Heart left ventricle (tissue), 16 donors: ENCODE results near the gene PRDM16. TPM values are rescaled to one million over a fixed set of nuclear protein-coding genes. Genes with fewer than 3 reads are reported as not detected.

Experiments
- ATAC-seq, 4 donors: fragments of 200-7000 bp; cut with Tn5 transposase; one replicate each; pipeline ENCODE4 v1.9.1; 2020 to 2022; ENCODE audit warnings: moderate library complexity in 4 of 4, mild to moderate bottlenecking in 3 of 4, moderate number of reproducible peaks in 1 of 4
- DNase-seq, 5 donors: peaks; one replicate each; pipeline ENCODE4 v3.0.0-alpha.2; 2020
- H3K27ac ChIP-seq, 12 donors: fragments of 200-600 bp; sonication (generic) in 4 of 12; one replicate each; pipeline versions ENCODE4 v1.5.0 to v1.8.0; 2016 to 2022; ENCODE audit warnings: mild to moderate bottlenecking in 2 of 12
- H3K27me3 ChIP-seq, 9 donors: fragments of 200-600 bp; sonication (generic) in 2 of 9; one replicate each; pipeline versions ENCODE4 v1.5.1 to v1.8.0; 2016 to 2022; ENCODE audit warnings: mild to moderate bottlenecking in 3 of 9
- H3K36me3 ChIP-seq, 9 donors: fragments of 200-600 bp; sonication (generic) in 2 of 9; one replicate each; pipeline versions ENCODE4 v1.5.0 to v1.8.0; 2018 to 2022; ENCODE audit warnings: mild to moderate bottlenecking in 2 of 9
- H3K4me1 ChIP-seq, 12 donors: fragments of 200-600 bp; sonication (generic) in 4 of 12; one replicate each; pipeline versions ENCODE4 v1.5.0 to v1.8.0; 2016 to 2022; ENCODE audit warnings: mild to moderate bottlenecking in 3 of 12
- H3K4me3 ChIP-seq, 12 donors: fragments of 200-600 bp; sonication (generic) in 4 of 12; one replicate each; pipeline versions ENCODE4 v1.5.0 to v1.8.0; 2017 to 2022; ENCODE audit warnings: mild to moderate bottlenecking in 9 of 12, moderate library complexity in 4 of 12
- H3K9me3 ChIP-seq, 12 donors: fragments of 200-600 bp; sonication (generic) in 4 of 12; one replicate each; pipeline versions ENCODE4 v1.5.0 to v1.8.0; 2016 to 2022; ENCODE audit warnings: mild to moderate bottlenecking in 1 of 12
- POLR2A ChIP-seq, 2 donors: fragments of 450-650 bp; IDR thresholded peaks; one replicate each; pipeline ENCODE4 v1.6.1; 2017; ENCODE audit warnings: antibody characterized with exemption in 2 of 2, mild to moderate bottlenecking in 2 of 2, moderate library complexity in 2 of 2
- WGBS, 4 donors: extraction: QIAGEN DNeasy Blood & Tissue Kit in 2 of 4; methylation state at CpG; one replicate each; pipeline versions ENCODE4 v1.1.5 to v1.1.7; 2013 to 2018; 5-methylcytosine and 5-hydroxymethylcytosine counted together
- intact Hi-C, 10 donors: fragments of 100-400 bp; cut with DNase I; formaldehyde crosslinking; loops; one replicate each; pipeline versions ENCODE4 v1.11.1 to v1.14.2; 2022
- polyA plus RNA-seq, 2 donors: library from polyadenylated mRNA; stranded (reverse); fragments of 200-250 nt; gene quantifications; one replicate each; pipeline ENCODE4 v1.2.3, GENCODE V29; 2013
- total RNA-seq, 9 donors: library from RNA; depleted of rRNA in 2 of 9; stranded (reverse); fragments of >200 nt in 2 of 9; fragmentation: NEBNext Ultra II Directional in 3 of 9; extraction: Animal tissue kit (Norgen Biotek cat#: 25700) in 3 of 9; gene quantifications; one replicate each; pipeline versions ENCODE4 v1.1.0 to v1.2.4, GENCODE V29; 2016 to 2023
- TF ChIP-seq, protein P1 (sequence below), 12 donors: fragments of 200-600 bp; sonication (generic) in 4 of 12; IDR thresholded peaks; one replicate each; pipeline versions ENCODE4 v1.5.0 to v1.8.0; 2018 to 2022; ENCODE audit warnings: antibody characterized with exemption in 12 of 12, mild to moderate bottlenecking in 5 of 12
- donor health status: ischemic (EF 13 %, LVEDD 7.1; RV severe dilation, severe dysfunction).
- donor health status: healthy with polysubstance abuse.
- donor health status: DM: no; HTN: yes; CAD: no.
- donor health status: DM: no; HTN: no; CAD: no.
- donor health status: ischemic (EF 25% LVEDD 6.9; RV normal size, moderate dysfunction).
- donor health status: ischemic (EF 25% LVEDD 5.7; RV mildly dilated, moderate dysfunction).
- donor health status: healthy.
- donor health status: DM: yes; HTN: yes; CAD: no.
- donor health status: ischemic (EF 35%, LVEDD 5.7; RV mildly dilated, moderate dysfunction).
- donor health status: nonischemic (EF 11% LVEDD 7.7; RV severe dilation, severe dysfunction).
- donor health status: DM: yes; HTN: yes; CAD: no.
- donor health status: PGD.
- donor health status: ischemic (EF 29% LVEDD 5.4; RV normal size, mild dysfunction).
- donor health status: nonischemic (EF 23%, LVEDD 6.1; RV moderate dilation, normal function).

PRDM16 gene
- total and polyA plus RNA-seq, 11 donors = 6.0 to 22.7 (median 14.0) TPM

DNA sequence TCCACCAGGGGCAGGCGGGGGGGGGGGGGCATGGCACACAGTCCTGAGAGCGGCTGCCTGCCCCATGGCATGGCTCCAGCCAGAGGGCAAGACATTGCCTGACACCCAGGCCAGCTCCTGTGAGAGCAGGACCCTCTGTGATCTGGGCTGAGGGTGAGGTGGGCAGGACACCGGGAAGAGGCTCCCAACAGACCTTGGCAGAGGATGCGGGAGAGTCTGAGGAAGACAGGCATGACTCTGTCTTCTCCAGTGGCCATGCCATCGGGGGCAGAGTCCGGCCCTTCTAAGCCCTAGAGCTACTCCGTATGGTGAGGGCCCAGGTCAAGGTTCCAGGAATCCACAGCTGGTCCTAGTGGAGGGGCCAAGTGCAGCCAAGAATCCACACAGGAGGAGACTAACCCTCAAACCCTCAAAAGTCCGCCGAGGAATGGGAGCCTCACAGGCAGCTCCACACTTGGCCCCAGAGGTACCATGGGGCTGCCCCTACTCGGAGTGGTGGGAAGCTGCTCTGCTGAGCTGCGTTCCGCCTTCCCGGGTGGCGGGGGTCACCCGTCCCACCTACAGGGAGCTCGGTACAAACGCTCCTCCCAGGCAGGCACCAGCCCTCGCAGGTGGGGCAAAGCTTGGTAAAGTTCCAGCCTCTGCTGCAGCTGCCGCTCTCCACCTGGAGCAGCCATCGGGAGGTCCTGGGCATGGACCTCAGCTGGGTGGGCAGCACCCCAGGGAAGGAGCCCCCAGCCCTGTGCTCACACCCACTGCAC lies 41.2 kb upstream of the PRDM16 start:
- H3K4me1 ChIP-seq = no peaks in the 10 kb centered on the region
- no peak for ATAC-seq
- TF ChIP-seq, protein P1, sequence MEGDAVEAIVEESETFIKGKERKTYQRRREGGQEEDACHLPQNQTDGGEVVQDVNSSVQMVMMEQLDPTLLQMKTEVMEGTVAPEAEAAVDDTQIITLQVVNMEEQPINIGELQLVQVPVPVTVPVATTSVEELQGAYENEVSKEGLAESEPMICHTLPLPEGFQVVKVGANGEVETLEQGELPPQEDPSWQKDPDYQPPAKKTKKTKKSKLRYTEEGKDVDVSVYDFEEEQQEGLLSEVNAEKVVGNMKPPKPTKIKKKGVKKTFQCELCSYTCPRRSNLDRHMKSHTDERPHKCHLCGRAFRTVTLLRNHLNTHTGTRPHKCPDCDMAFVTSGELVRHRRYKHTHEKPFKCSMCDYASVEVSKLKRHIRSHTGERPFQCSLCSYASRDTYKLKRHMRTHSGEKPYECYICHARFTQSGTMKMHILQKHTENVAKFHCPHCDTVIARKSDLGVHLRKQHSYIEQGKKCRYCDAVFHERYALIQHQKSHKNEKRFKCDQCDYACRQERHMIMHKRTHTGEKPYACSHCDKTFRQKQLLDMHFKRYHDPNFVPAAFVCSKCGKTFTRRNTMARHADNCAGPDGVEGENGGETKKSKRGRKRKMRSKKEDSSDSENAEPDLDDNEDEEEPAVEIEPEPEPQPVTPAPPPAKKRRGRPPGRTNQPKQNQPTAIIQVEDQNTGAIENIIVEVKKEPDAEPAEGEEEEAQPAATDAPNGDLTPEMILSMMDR (IDR thresholded peaks at IDR 0.05) = no peak
- no peak for TF ChIP-seq POLR2A (IDR thresholded peaks at IDR 0.05)
- no peak overlapping the region for H3K4me3 ChIP-seq
- no peaks in the 10 kb centered on the region for H3K9me3 ChIP-seq
- H3K27me3 ChIP-seq = peaks cover 0 to 44% (median 11%) of the 10 kb centered on the region in 9 donors
- intact Hi-C loops = no loop called here
- H3K36me3 ChIP-seq = no peaks in the 10 kb centered on the region
- WGBS, 4 donors = 87 to 91% (median 89%) methylated on average over 7 to 20 of the region's 20 CpGs
- H3K27ac ChIP-seq = no peak overlapping the region
- DNase-seq = peak in 1 of 5 donors; percentile 9

DNA sequence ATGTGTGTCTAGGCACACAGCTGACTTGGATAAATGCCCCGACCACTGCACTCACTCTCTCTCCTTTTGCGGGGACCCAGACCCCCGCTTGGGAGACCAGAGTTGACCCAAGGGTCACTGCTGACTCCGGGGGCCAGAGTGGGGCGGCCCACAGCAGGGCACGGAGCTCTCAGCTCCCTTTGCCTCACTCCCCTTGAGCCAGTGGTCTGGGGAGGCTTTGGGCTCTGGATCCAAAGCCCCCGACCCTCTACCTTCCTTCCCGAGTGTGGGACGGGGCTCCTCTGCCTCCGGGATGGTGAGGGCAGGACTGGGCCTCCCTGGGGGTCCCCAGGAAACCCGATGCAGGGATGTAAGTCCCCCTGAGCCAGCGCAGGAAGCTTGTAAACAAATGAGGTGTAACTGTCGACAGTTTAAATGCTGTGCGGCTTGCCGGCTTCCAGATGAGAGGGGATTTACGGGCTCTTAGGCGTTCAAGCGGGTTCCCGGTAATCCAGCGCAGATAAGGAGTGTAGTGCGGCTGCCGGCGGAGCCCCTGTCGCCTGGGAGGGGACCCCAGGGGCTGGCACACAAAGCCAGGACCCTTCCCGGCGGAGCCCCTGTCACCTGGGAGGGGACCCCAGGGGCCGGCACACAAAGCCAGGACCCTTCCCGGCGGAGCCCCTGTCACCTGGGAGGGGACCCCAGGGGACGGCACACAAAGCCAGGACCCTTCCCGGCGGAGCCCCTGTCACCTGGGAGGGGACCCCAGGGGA lies 40.3 kb upstream of the PRDM16 start:
- TF ChIP-seq, protein P1 (IDR thresholded peaks at IDR 0.05) = no peak
- peak in 1 of 5 donors; percentile 3 for DNase-seq
- Histone ChIP-seq H3K4me3 (no peak overlapping the region), H3K9me3 (no peaks in the 10 kb centered on the region), H3K4me1 (no peaks in the 10 kb centered on the region), H3K27ac (no peak overlapping the region), H3K36me3 (no peaks in the 10 kb centered on the region), H3K27me3 (peaks cover 0 to 44% (median 11%) of the 10 kb centered on the region in 9 donors)
- no peak for ATAC-seq
- intact Hi-C loops = no loop called here
- WGBS, 4 donors = 41 to 48% (median 45%) methylated on average over 21 to 32 of the region's 32 CpGs

DNA sequence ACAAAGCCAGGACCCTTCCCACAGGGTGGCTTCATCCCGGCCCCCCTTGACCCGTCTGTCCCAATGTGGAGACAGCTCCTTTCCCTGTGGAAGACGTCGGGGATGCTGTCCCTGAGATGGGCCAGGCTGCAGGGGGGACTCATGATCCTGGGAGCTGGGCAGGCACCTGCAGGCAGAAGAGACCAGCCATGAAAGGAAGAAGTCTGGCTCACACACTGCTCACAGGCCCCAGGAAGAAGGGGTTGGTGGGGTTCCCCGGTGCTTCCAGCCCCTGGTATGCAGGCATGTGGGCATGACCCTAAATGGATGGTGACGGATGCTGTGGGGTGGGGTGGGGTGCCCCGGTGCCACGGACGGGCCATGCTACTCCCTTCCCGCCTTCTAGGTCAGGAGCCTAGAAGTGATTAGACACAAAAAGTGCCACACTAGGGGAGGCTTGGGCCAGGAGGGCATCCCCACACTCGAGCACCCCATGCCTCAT lies 39.5 kb upstream of the PRDM16 start:
- no peaks in the 10 kb centered on the region for H3K36me3 ChIP-seq
- WGBS, 4 donors = 75 to 84% (median 82%) methylated on average over 11 of the region's 11 CpGs
- TF ChIP-seq POLR2A (IDR thresholded peaks at IDR 0.05) = no peak
- TF ChIP-seq, protein P1 (IDR thresholded peaks at IDR 0.05) = no peak
- no peak for ATAC-seq
- H3K9me3 ChIP-seq = no peaks in the 10 kb centered on the region
- no peak overlapping the region for H3K4me3 ChIP-seq
- DNase-seq = peak in 1 of 5 donors; percentile 6
- peaks cover 0 to 44% (median 11%) of the 10 kb centered on the region in 9 donors for H3K27me3 ChIP-seq
- intact Hi-C loops = no loop called here
- no peaks in the 10 kb centered on the region for H3K4me1 ChIP-seq
- no peak overlapping the region for H3K27ac ChIP-seq

DNA sequence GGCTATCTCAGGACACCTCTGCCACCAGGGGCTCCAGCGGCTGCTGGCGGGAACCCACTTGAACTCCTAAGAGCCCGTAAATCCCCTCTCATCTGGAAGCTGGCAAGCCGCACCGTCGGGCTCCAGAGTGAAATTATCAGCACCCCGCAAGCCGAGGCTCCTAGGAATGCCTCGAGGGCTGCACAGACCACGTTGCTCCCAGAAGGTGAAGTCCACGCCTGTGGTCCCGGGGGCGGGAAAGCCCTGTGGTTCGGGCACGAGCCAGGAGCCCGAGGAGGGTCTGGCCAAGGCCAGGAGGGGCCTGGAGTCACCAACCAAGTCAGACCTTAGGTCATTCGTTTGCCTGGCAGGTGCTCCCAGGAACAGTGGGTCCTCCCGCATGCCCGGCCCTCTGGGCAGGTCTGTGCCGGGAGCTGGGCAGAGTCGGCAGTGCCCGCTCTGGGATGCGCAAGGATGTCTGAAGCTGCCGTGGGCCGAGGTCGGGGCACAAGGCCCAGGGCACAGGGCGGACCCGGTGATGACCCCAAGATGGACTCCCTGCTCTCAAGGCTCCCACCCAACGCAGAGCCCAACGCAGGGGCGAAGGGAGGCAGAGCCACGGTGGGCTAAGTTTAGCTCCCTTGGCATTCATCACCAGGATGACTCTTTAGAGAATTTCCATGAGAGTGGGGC lies 38.9 kb upstream of the PRDM16 start:
- peaks cover 0 to 46% (median 11%) of the 10 kb centered on the region in 9 donors for H3K27me3 ChIP-seq
- WGBS, 4 donors = 82 to 88% (median 87%) methylated on average over 12 to 32 of the region's 32 CpGs

More for the DNA sequence above, 38.9 kb upstream of the PRDM16 start:
- no peaks in the 10 kb centered on the region for H3K9me3 ChIP-seq
- peak in 1 of 5 donors; percentile 17 for DNase-seq
- intact Hi-C loops = no loop called here
- no peak for TF ChIP-seq POLR2A (IDR thresholded peaks at IDR 0.05)
- TF ChIP-seq, protein P1 (IDR thresholded peaks at IDR 0.05) = no peak
- no peak for ATAC-seq
- no peak overlapping the region for H3K4me3 ChIP-seq
- no peaks in the 10 kb centered on the region for H3K4me1 ChIP-seq
- H3K27ac ChIP-seq = no peak overlapping the region
- H3K36me3 ChIP-seq = no peaks in the 10 kb centered on the region
